22Rv1 (cell line): Measurements from ENCODE around the gene SLC25A21.
"Not testable (repeated sequence)": the region's sequence is repeated elsewhere in the genome, so short reads cannot be mapped to it uniquely, and the experiment has no call there.

Experiments
- CTCF ChIP-seq: fragments of 450-650 bp; IDR thresholded peaks from 2 replicates; pipeline ENCODE4 v1.5.1; 2017; ENCODE audit warnings: mild to moderate bottlenecking
- ZFX ChIP-seq: fragments of 450-650 bp; IDR thresholded peaks from 2 replicates; pipeline ENCODE4 v1.6.1; 2017; ENCODE audit warnings: antibody characterized with exemption, borderline replicate concordance

- TF ChIP-seq CTCF, ZFX: not testable (repeated sequence)
These were observed 8.5 kb upstream of the SLC25A21 start for GRCh38 chr14:37180886-37181285.
